ENCODE results near the gene ZCCHC8.
"Not testable (repeated sequence)": the region's sequence is repeated elsewhere in the genome, so short reads cannot be mapped to it uniquely, and the experiment has no call there.

Gene ZCCHC8

GRCh38 chr12:122499991-122500684, 594 bp downstream of the ZCCHC8 start:
- H3K9me3 ChIP-seq (replicated peaks in 1 of 2; ENCODE audit: control insufficient read depth in 2 of 2, insufficient read depth in 1 of 2, low read depth in 1 of 2, low read length in 2 of 2), result no peaks in the 10 kb centered on the region
- no peaks in the 10 kb centered on the region for H3K27me3 ChIP-seq (ENCODE audit: control insufficient read depth in 3 of 3, insufficient read depth in 3 of 3, low read depth in 1 of 3, low read length in 3 of 3)
- H2AFZ ChIP-seq (ENCODE audit: low read length), result peak overlapping the region; percentile 91
- H3K4ac ChIP-seq (ENCODE audit: low read length), result peak overlapping the region; percentile 89
- H3K4me3 ChIP-seq (ENCODE audit: low read length in 2 of 2), result peak overlapping the region; percentile 92
- peaks cover 3% of the 10 kb centered on the region for H3K79me1 ChIP-seq (ENCODE audit: low read depth, low read length)
- peak overlapping the region; percentile 52 for H3K4me2 ChIP-seq (ENCODE audit: insufficient read depth, low read length, poor library complexity, severe bottlenecking)
- H2BK15ac ChIP-seq (ENCODE audit: low read length), result peak overlapping the region; percentile 98
- no peak overlapping the region for H4K8ac ChIP-seq (ENCODE audit: low read depth, low read length)
- no CpG with 5 or more reads among the region's 47 CpGs for WGBS, 2 donors (ENCODE audit: extremely low coverage in 2 of 2, insufficient read length in 2 of 2, insufficient replicate concordance in 1 of 2)
- peak overlapping the region; percentile 99 for H2BK5ac ChIP-seq (ENCODE audit: low read length)
- H3K23ac ChIP-seq (ENCODE audit: low read depth, low read length, poor library complexity), result peak overlapping the region; percentile 93
- H3K4me1 ChIP-seq (ENCODE audit: control insufficient read depth in 2 of 2, insufficient read depth in 1 of 2, low read depth in 1 of 2, low read length in 2 of 2), result peaks cover 0 to 5% of the 10 kb centered on the region in 2 donors
- H2BK120ac ChIP-seq (ENCODE audit: low read depth, low read length), result peak overlapping the region; percentile 94
- H2BK12ac ChIP-seq (ENCODE audit: low read length), result no peak overlapping the region
- H3K14ac ChIP-seq (ENCODE audit: low read length), result peak overlapping the region; percentile 89
- H2AK5ac ChIP-seq (ENCODE audit: low read depth, low read length), result no peak overlapping the region
- peak overlapping the region; percentile 96 for H3K18ac ChIP-seq (ENCODE audit: low read length)
- peak overlapping the region; percentile 96 for H3K9ac ChIP-seq (ENCODE audit: low read depth, low read length, poor library complexity)
- peaks cover 8 to 69% of the 10 kb centered on the region in 2 donors for H3K36me3 ChIP-seq (replicated peaks in 1 of 2; ENCODE audit: control insufficient read depth in 2 of 2, insufficient read depth in 2 of 2, low read length in 2 of 2)
- peak overlapping the region; percentile 64 for H4K91ac ChIP-seq (ENCODE audit: low read depth, low read length, poor library complexity)
- peak overlapping the region; percentile 97 for H3K27ac ChIP-seq (replicated peaks; ENCODE audit: low read length)
- peak; percentile 21 for DNase-seq (ENCODE audit: low spot score)

DNA sequence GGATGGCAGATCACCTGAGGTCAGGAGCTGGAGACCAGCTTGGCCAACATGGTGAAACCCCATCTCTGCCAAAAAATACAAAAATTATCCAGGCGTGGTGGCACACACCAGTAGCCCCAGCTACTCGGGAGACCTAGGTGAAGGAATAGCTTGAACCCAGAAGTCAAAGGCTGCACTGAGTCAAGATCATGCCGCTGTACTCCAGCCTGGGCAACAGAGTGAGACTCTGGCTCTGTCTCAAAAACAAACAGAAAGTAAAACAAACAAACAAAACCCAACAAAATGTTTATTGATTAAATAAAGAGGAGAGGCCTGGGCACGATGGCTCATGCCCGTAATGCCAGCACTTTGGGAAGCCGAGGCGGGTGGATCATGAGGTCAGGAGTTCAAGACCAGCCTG, 5.5 kb downstream of the ZCCHC8 start:
- no peak overlapping the region for H3K23ac ChIP-seq (ENCODE audit: low read depth, low read length, poor library complexity)
- no peak overlapping the region for H3K14ac ChIP-seq (ENCODE audit: low read length)
- no peak overlapping the region for H2AK5ac ChIP-seq (ENCODE audit: low read depth, low read length)
- H2BK12ac ChIP-seq (ENCODE audit: low read length), result no peak overlapping the region
- peaks cover 3% of the 10 kb centered on the region for H3K79me1 ChIP-seq (ENCODE audit: low read depth, low read length)
- H3K4me1 ChIP-seq (ENCODE audit: control insufficient read depth in 2 of 2, insufficient read depth in 1 of 2, low read depth in 1 of 2, low read length in 2 of 2), result no peaks in the 10 kb centered on the region
- no peak overlapping the region for H2BK5ac ChIP-seq (ENCODE audit: low read length)
- H3K36me3 ChIP-seq (replicated peaks in 1 of 2; ENCODE audit: control insufficient read depth in 2 of 2, insufficient read depth in 2 of 2, low read length in 2 of 2), result peaks cover 8 to 82% of the 10 kb centered on the region in 2 donors
- H3K18ac ChIP-seq (ENCODE audit: low read length), result no peak overlapping the region
- H3K4me3 ChIP-seq (ENCODE audit: low read length in 2 of 2), result no peak overlapping the region
- no CpG with 5 or more reads among the region's 7 CpGs for WGBS, 2 donors (ENCODE audit: extremely low coverage in 2 of 2, insufficient read length in 2 of 2, insufficient replicate concordance in 1 of 2)
- no peak for DNase-seq (ENCODE audit: low spot score)
- no peak overlapping the region for H2BK120ac ChIP-seq (ENCODE audit: low read depth, low read length)
- H3K27me3 ChIP-seq (ENCODE audit: control insufficient read depth in 3 of 3, insufficient read depth in 3 of 3, low read depth in 1 of 3, low read length in 3 of 3), result no peaks in the 10 kb centered on the region
- no peaks in the 10 kb centered on the region for H3K9me3 ChIP-seq (replicated peaks in 1 of 2; ENCODE audit: control insufficient read depth in 2 of 2, insufficient read depth in 1 of 2, low read depth in 1 of 2, low read length in 2 of 2)
- H2AFZ ChIP-seq (ENCODE audit: low read length), result no peak overlapping the region
- H3K4me2 ChIP-seq (ENCODE audit: insufficient read depth, low read length, poor library complexity, severe bottlenecking), result no peak overlapping the region
- H3K9ac ChIP-seq (ENCODE audit: low read depth, low read length, poor library complexity), result no peak overlapping the region
- no peak overlapping the region for H4K91ac ChIP-seq (ENCODE audit: low read depth, low read length, poor library complexity)
- no peak overlapping the region for H2BK15ac ChIP-seq (ENCODE audit: low read length)
- no peak overlapping the region for H4K8ac ChIP-seq (ENCODE audit: low read depth, low read length)
- no peak overlapping the region for H3K4ac ChIP-seq (ENCODE audit: low read length)
- H3K27ac ChIP-seq (replicated peaks; ENCODE audit: low read length), result no peak overlapping the region

- H3K27me3 ChIP-seq (ENCODE audit: control insufficient read depth in 3 of 3, insufficient read depth in 3 of 3, low read depth in 1 of 3, low read length in 3 of 3); H4K8ac ChIP-seq (ENCODE audit: low read depth, low read length); H3K79me1 ChIP-seq (ENCODE audit: low read depth, low read length); H4K91ac ChIP-seq (ENCODE audit: low read depth, low read length, poor library complexity); H2BK12ac ChIP-seq (ENCODE audit: low read length); H2AK5ac ChIP-seq (ENCODE audit: low read depth, low read length); H2BK15ac ChIP-seq (ENCODE audit: low read length); H3K4me1 ChIP-seq (ENCODE audit: control insufficient read depth in 2 of 2, insufficient read depth in 1 of 2, low read depth in 1 of 2, low read length in 2 of 2); H3K9ac ChIP-seq (ENCODE audit: low read depth, low read length, poor library complexity); H3K23ac ChIP-seq (ENCODE audit: low read depth, low read length, poor library complexity); H2AFZ ChIP-seq (ENCODE audit: low read length); H3K4ac ChIP-seq (ENCODE audit: low read length); H2BK120ac ChIP-seq (ENCODE audit: low read depth, low read length); H3K4me2 ChIP-seq (ENCODE audit: insufficient read depth, low read length, poor library complexity, severe bottlenecking); H2BK5ac ChIP-seq (ENCODE audit: low read length); H3K9me3 ChIP-seq (replicated peaks in 1 of 2; ENCODE audit: control insufficient read depth in 2 of 2, insufficient read depth in 1 of 2, low read depth in 1 of 2, low read length in 2 of 2); H3K27ac ChIP-seq (replicated peaks; ENCODE audit: low read length); DNase-seq (ENCODE audit: low spot score); H3K18ac ChIP-seq (ENCODE audit: low read length); H3K4me3 ChIP-seq (ENCODE audit: low read length in 2 of 2); H3K14ac ChIP-seq (ENCODE audit: low read length): not testable (repeated sequence)
- H3K36me3 ChIP-seq (replicated peaks in 1 of 2; ENCODE audit: control insufficient read depth in 2 of 2, insufficient read depth in 2 of 2, low read length in 2 of 2), result peaks cover 9 to 93% of the 10 kb centered on the region in 2 donors
- WGBS, 2 donors (ENCODE audit: extremely low coverage in 2 of 2, insufficient read length in 2 of 2, insufficient replicate concordance in 1 of 2), result no CpG with 5 or more reads among the region's 6 CpGs
Observed at GRCh38 chr12:122493222-122493621, 7.5 kb downstream of the ZCCHC8 start.

- Histone ChIP-seq H2AFZ (ENCODE audit: low read length) (no peak overlapping the region), H3K79me1 (ENCODE audit: low read depth, low read length) (no peaks in the 10 kb centered on the region), H2BK12ac (ENCODE audit: low read length) (no peak overlapping the region), H3K9ac (ENCODE audit: low read depth, low read length, poor library complexity) (no peak overlapping the region), H3K23ac (ENCODE audit: low read depth, low read length, poor library complexity) (no peak overlapping the region), H4K91ac (ENCODE audit: low read depth, low read length, poor library complexity) (no peak overlapping the region), H2BK120ac (ENCODE audit: low read depth, low read length) (no peak overlapping the region), H3K4ac (ENCODE audit: low read length) (no peak overlapping the region), H2BK15ac (ENCODE audit: low read length) (no peak overlapping the region), H3K14ac (ENCODE audit: low read length) (no peak overlapping the region), H3K18ac (ENCODE audit: low read length) (no peak overlapping the region), H4K8ac (ENCODE audit: low read depth, low read length) (no peak overlapping the region), H3K4me3 (ENCODE audit: low read length in 2 of 2) (no peak overlapping the region), H3K27me3 (ENCODE audit: control insufficient read depth in 3 of 3, insufficient read depth in 3 of 3, low read depth in 1 of 3, low read length in 3 of 3) (no peaks in the 10 kb centered on the region), H3K27ac (replicated peaks; ENCODE audit: low read length) (no peak overlapping the region), H3K4me1 (ENCODE audit: control insufficient read depth in 2 of 2, insufficient read depth in 1 of 2, low read depth in 1 of 2, low read length in 2 of 2) (no peaks in the 10 kb centered on the region), H3K9me3 (replicated peaks in 1 of 2; ENCODE audit: control insufficient read depth in 2 of 2, insufficient read depth in 1 of 2, low read depth in 1 of 2, low read length in 2 of 2) (no peaks in the 10 kb centered on the region), H2AK5ac (ENCODE audit: low read depth, low read length) (no peak overlapping the region), H2BK5ac (ENCODE audit: low read length) (no peak overlapping the region), H3K4me2 (ENCODE audit: insufficient read depth, low read length, poor library complexity, severe bottlenecking) (no peak overlapping the region), H3K36me3 (replicated peaks in 1 of 2; ENCODE audit: control insufficient read depth in 2 of 2, insufficient read depth in 2 of 2, low read length in 2 of 2) (peaks cover 16 to 93% of the 10 kb centered on the region in 2 donors)
- DNase-seq (ENCODE audit: low spot score), result no peak
- no CpG with 5 or more reads among the region's 2 CpGs for WGBS, 2 donors (ENCODE audit: extremely low coverage in 2 of 2, insufficient read length in 2 of 2, insufficient replicate concordance in 1 of 2)
Observed at GRCh38 chr12:122491991-122492390, 8.7 kb downstream of the ZCCHC8 start.
